Measurements from ENCODE around the gene STH. TPM values are rescaled to one million over a fixed set of nuclear protein-coding genes. Genes with fewer than 3 reads are reported as not detected.

The STH gene
- polyA plus RNA-seq, 2 of the 4 experiments (the other 2 are of a cell fraction) = not detected

GRCh38 chr17:45950888-45951287, 48.2 kb upstream of the STH start:
- TF ChIP-seq, protein P1, sequence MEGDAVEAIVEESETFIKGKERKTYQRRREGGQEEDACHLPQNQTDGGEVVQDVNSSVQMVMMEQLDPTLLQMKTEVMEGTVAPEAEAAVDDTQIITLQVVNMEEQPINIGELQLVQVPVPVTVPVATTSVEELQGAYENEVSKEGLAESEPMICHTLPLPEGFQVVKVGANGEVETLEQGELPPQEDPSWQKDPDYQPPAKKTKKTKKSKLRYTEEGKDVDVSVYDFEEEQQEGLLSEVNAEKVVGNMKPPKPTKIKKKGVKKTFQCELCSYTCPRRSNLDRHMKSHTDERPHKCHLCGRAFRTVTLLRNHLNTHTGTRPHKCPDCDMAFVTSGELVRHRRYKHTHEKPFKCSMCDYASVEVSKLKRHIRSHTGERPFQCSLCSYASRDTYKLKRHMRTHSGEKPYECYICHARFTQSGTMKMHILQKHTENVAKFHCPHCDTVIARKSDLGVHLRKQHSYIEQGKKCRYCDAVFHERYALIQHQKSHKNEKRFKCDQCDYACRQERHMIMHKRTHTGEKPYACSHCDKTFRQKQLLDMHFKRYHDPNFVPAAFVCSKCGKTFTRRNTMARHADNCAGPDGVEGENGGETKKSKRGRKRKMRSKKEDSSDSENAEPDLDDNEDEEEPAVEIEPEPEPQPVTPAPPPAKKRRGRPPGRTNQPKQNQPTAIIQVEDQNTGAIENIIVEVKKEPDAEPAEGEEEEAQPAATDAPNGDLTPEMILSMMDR (IDR thresholded peaks at IDR 0.05) = no peak
- TF ChIP-seq TFCP2L1 (CRISPR knock-in tag; IDR thresholded peaks at IDR 0.05) (no peak), FOSB (CRISPR knock-in tag; IDR thresholded peaks at IDR 0.05) (no peak), HOXB13 (CRISPR knock-in tag; IDR thresholded peaks at IDR 0.05; ENCODE audit: low read depth) (no peak), CBX8 (IDR thresholded peaks at IDR 0.05) (no peak), RCOR1 (IDR thresholded peaks at IDR 0.05; ENCODE audit: low read depth, low read length) (no peak), KDM1A (IDR thresholded peaks at IDR 0.05; ENCODE audit: low read depth) (no peak), SREBF2 (IDR thresholded peaks at IDR 0.05) (no peak), POLR2A (IDR thresholded peaks at IDR 0.05; ENCODE audit: low read length) (no peak), NR3C1 (IDR thresholded peaks at IDR 0.05) (no peak), USF2 (IDR thresholded peaks at IDR 0.05) (no peak), ESRRA (IDR thresholded peaks at IDR 0.05; ENCODE audit: borderline replicate concordance, low read length) (no peak), NPAS2 (CRISPR knock-in tag; IDR thresholded peaks at IDR 0.05; ENCODE audit: borderline replicate concordance) (no peak), HOXA7 (CRISPR knock-in tag; IDR thresholded peaks at IDR 0.05) (no peak), RNF2 (IDR thresholded peaks at IDR 0.05; ENCODE audit: borderline replicate concordance, low read depth) (no peak), ZC3H11A (IDR thresholded peaks at IDR 0.05) (no peak), JUNB (IDR thresholded peaks at IDR 0.05) (no peak)
- TF ChIP-seq, protein P2, sequence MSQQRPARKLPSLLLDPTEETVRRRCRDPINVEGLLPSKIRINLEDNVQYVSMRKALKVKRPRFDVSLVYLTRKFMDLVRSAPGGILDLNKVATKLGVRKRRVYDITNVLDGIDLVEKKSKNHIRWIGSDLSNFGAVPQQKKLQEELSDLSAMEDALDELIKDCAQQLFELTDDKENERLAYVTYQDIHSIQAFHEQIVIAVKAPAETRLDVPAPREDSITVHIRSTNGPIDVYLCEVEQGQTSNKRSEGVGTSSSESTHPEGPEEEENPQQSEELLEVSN (IDR thresholded peaks at IDR 0.05; ENCODE audit: borderline replicate concordance, low read depth) = no peak
- TF ChIP-seq, protein P3, sequence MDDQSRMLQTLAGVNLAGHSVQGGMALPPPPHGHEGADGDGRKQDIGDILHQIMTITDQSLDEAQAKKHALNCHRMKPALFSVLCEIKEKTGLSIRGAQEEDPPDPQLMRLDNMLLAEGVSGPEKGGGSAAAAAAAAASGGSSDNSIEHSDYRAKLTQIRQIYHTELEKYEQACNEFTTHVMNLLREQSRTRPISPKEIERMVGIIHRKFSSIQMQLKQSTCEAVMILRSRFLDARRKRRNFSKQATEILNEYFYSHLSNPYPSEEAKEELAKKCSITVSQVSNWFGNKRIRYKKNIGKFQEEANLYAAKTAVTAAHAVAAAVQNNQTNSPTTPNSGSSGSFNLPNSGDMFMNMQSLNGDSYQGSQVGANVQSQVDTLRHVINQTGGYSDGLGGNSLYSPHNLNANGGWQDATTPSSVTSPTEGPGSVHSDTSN (IDR thresholded peaks at IDR 0.05) = no peak
- Histone ChIP-seq H3K4me2 (no peak overlapping the region), H3K9me3 (no peaks in the 10 kb centered on the region), H3K4me3 (no peak overlapping the region), H3K27ac (no peak overlapping the region), H3K4me1 (peaks cover 9% of the 10 kb centered on the region)
- DNase-seq (ENCODE audit: low read depth in 1 of 2, low spot score in 1 of 2) (no peak), ATAC-seq (no peak), FAIRE-seq (no peak)
- 84% methylated on average over 8 of the region's 8 CpGs for WGBS (ENCODE audit: missing lambda C conversion rate)
- POLR2A ChIA-PET = no interaction called here
- CTCF ChIA-PET = interaction anchor here (3.3 kb wide), 1 partner anchor 17 kb away, joined by 16 read pairs; no protein-coding TSS in a partner anchor

- DNase-seq (ENCODE audit: low read depth in 1 of 2, low spot score in 1 of 2) (no peak), FAIRE-seq (no peak), ATAC-seq (no peak)
- 75% methylated on average over 10 of the region's 10 CpGs for WGBS (ENCODE audit: missing lambda C conversion rate)
- POLR2A ChIA-PET = no interaction called here
- CTCF ChIA-PET = no interaction called here
- Histone ChIP-seq H3K4me3 (no peak overlapping the region), H3K9me3 (no peaks in the 10 kb centered on the region), H3K4me2 (no peak overlapping the region), H3K27ac (no peak overlapping the region), H3K4me1 (peaks cover 9% of the 10 kb centered on the region)
- TF ChIP-seq CHD4 (IDR thresholded peaks at IDR 0.05; ENCODE audit: borderline replicate concordance) (no peak), CEBPB (IDR thresholded peaks at IDR 0.05) (no peak), RARB (CRISPR knock-in tag; IDR thresholded peaks at IDR 0.05) (no peak), CBX8 (IDR thresholded peaks at IDR 0.05) (no peak), HDAC2 (IDR thresholded peaks at IDR 0.05) (no peak), RAD21 (conservative IDR thresholded peaks at IDR 0.05 in 1 of 2, IDR thresholded peaks at IDR 0.05 in 1 of 2) (no peak), HOXB5 (CRISPR knock-in tag; IDR thresholded peaks at IDR 0.05) (no peak), CHD2 (IDR thresholded peaks at IDR 0.05; ENCODE audit: low read length, partially characterized antibody) (no peak), EHF (CRISPR knock-in tag; IDR thresholded peaks at IDR 0.05) (no peak), MAFK (IDR thresholded peaks at IDR 0.05; ENCODE audit: partially characterized antibody) (no peak), JUN (IDR thresholded peaks at IDR 0.05) (no peak), MYC (IDR thresholded peaks at IDR 0.05; ENCODE audit: borderline replicate concordance, low read length) (no peak)
- TF ChIP-seq, protein P3 (IDR thresholded peaks at IDR 0.05) = no peak
- TF ChIP-seq, protein P1 (IDR thresholded peaks at IDR 0.05) = no peak
- TF ChIP-seq, protein P4, sequence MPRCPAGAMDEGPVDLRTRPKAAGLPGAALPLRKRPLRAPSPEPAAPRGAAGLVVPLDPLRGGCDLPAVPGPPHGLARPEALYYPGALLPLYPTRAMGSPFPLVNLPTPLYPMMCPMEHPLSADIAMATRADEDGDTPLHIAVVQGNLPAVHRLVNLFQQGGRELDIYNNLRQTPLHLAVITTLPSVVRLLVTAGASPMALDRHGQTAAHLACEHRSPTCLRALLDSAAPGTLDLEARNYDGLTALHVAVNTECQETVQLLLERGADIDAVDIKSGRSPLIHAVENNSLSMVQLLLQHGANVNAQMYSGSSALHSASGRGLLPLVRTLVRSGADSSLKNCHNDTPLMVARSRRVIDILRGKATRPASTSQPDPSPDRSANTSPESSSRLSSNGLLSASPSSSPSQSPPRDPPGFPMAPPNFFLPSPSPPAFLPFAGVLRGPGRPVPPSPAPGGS (IDR thresholded peaks at IDR 0.05) = no peak
These were observed 47.6 kb upstream of the STH start for GRCh38 chr17:45951403-45951802.

Data from A549 (cell line).